Small intestine (tissue), 7 donors: Measurements from ENCODE around the gene PLA2G2F. TPM values are rescaled to one million over a fixed set of nuclear protein-coding genes. Genes with fewer than 3 reads are reported as not detected.

Source experiments
- DNase-seq, 2 donors: peaks; one replicate each; pipeline versions ENCODE4 v3.0.0 to v3.0.0-alpha.2; 2013
- FAIRE-seq: peaks from 2 replicates; lab custom pipeline; 2012; peaks lifted over from hg19 to GRCh38; lab: Jason Lieb, UNC
- H3K27ac ChIP-seq, 3 donors: one replicate each; pipeline ENCODE4 v1.5.1; 2013; ENCODE audit warnings: low read length in 2 of 3, mild to moderate bottlenecking in 2 of 3, control low read depth in 1 of 3, inconsistent platforms in 1 of 3, low read depth in 1 of 3, moderate library complexity in 1 of 3
- H3K27me3 ChIP-seq, 3 donors: one replicate each; pipeline ENCODE4 v1.6.1; 2013; ENCODE audit warnings: low read length in 3 of 3, inconsistent platforms in 1 of 3; ENCODE audit not compliant: control insufficient read depth in 3 of 3, insufficient read depth in 3 of 3
- H3K36me3 ChIP-seq, 3 donors: one replicate each; pipeline ENCODE4 v1.6.1; 2013; ENCODE audit warnings: low read length in 3 of 3, inconsistent platforms in 1 of 3, low read depth in 1 of 3, mild to moderate bottlenecking in 1 of 3, moderate library complexity in 1 of 3; ENCODE audit not compliant: control insufficient read depth in 3 of 3, insufficient read depth in 2 of 3
- H3K4me1 ChIP-seq, 3 donors: one replicate each; pipeline ENCODE4 v1.6.1; 2013; ENCODE audit warnings: low read length in 2 of 3, inconsistent platforms in 1 of 3, low read depth in 1 of 3, mild to moderate bottlenecking in 1 of 3, moderate library complexity in 1 of 3; ENCODE audit not compliant: control insufficient read depth in 3 of 3, insufficient read depth in 2 of 3
- H3K4me3 ChIP-seq, 3 donors: one replicate each; pipeline ENCODE4 v1.5.1; 2013; ENCODE audit warnings: low read length in 3 of 3, control low read depth in 1 of 3, inconsistent platforms in 1 of 3, low read depth in 1 of 3, mild to moderate bottlenecking in 1 of 3, moderate library complexity in 1 of 3
- H3K9me3 ChIP-seq, 2 donors: one replicate each; pipeline ENCODE4 v1.6.1; 2013; ENCODE audit warnings: low read depth in 1 of 2, low read length in 1 of 2; ENCODE audit not compliant: control insufficient read depth in 2 of 2, insufficient read depth in 1 of 2
- WGBS, 3 donors: extraction: QIAGEN DNeasy Blood & Tissue Kit; methylation state at CpG; one replicate each; pipeline ENCODE4 v1.1.7; 2013; 5-methylcytosine and 5-hydroxymethylcytosine counted together
- polyA plus RNA-seq, 4 donors: library from polyadenylated mRNA; stranded (reverse) in 3 of 4; unstranded in 1 of 4; fragments of 200-250 nt in 3 of 4; fragments of 120-200 nt in 1 of 4; gene quantifications; one replicate each; pipeline versions ENCODE4 v1.2.1 to v1.2.3, GENCODE V29; 2013
- donor health status: healthy with polysubstance abuse.
- donor health status: control.
- donor health status: control.
- donor health status: Bipolar disorder and iron deficiency.
- donor health status: healthy.

PLA2G2F gene
- polyA plus RNA-seq, 4 donors: 0.01 to 0.04 TPM; not detected in 2

DNA sequence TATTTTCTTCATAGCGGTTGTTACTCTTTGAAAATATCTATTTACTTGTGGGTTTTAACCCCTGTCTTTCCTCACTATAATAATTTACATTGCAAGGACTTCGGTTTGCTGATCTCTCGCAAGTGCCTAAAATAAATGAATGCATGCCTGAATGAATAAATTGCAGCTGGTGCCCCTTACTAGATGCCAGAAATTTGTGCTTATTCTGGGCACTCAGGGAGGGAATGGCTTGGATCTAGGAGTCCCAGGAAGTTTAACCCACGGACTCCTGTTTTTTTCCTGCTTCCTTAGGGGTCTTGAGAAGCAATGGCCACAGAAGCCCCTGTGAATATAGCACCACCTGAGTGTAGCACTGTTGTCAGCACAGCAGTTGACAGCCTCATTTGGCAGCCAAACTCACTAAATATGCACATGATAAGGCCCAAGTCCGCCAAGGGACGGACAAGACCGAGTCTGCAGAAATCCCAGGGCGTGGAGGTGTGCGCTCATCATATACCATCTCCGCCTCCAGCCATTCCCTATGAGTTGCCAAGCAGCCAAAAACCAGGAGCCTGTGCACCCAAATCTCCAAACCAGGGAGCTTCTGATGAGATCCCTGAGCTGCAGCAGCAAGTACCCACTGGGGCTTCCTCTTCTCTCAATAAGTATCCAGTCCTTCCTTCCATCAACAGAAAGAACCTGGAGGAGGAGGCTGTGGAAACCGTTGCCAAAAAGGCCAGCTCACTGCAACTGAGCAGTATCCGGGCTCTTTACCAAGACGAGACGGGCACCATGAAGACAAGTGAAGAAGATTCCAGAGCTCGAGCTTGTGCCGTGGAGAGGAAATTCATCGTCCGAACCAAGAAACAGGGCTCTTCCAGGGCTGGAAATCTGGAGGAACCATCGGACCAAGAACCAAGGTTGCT, 51.4 kb downstream of the PLA2G2F start:
- WGBS, 3 donors: 90 to 91% (median 90%) methylated on average over 19 of the region's 19 CpGs
- Histone ChIP-seq H3K36me3 (no peaks in the 10 kb centered on the region), H3K27me3 (no peaks in the 10 kb centered on the region), H3K27ac (no peak overlapping the region), H3K4me3 (no peak overlapping the region), H3K4me1 (peaks cover 0 to 10% (median 4%) of the 10 kb centered on the region in 3 donors), H3K9me3 (no peaks in the 10 kb centered on the region)
- FAIRE-seq (no peak), DNase-seq (no peak)

DNA sequence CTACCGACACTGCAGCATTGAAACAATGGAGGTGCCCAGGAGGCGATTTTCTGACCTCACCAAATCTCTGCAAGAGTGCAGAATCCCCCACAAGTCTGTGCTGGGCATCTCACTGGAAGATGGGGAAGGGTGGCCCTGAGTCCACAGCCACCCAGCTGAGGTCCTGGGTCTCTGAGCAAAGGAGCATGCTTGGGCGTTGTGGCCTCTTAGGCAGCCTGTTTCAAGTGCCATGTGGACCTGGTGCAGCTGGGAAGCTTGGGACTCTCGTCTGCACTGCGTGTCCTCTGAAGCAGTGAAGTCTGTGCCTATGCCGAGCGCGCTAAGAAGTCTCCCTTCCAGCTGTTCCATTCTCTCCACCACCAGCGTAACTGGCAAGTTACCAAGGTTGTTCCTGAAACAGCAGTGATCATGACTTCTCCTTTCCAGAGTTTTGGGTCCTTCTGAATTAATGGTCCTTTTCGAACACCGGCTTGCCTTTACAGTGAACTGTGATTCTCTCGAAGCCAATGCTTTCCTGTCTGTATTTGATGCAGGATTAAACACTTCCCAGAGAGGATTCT, 52.2 kb downstream of the PLA2G2F start:
- Histone ChIP-seq H3K36me3 (no peaks in the 10 kb centered on the region), H3K27me3 (no peaks in the 10 kb centered on the region), H3K4me3 (no peak overlapping the region), H3K27ac (no peak overlapping the region), H3K4me1 (peaks cover 0 to 4% (median 0%) of the 10 kb centered on the region in 3 donors), H3K9me3 (no peaks in the 10 kb centered on the region)
- no peak for DNase-seq
- FAIRE-seq: no peak
- WGBS, 3 donors: 89 to 95% (median 90%) methylated on average over 12 of the region's 12 CpGs

DNA sequence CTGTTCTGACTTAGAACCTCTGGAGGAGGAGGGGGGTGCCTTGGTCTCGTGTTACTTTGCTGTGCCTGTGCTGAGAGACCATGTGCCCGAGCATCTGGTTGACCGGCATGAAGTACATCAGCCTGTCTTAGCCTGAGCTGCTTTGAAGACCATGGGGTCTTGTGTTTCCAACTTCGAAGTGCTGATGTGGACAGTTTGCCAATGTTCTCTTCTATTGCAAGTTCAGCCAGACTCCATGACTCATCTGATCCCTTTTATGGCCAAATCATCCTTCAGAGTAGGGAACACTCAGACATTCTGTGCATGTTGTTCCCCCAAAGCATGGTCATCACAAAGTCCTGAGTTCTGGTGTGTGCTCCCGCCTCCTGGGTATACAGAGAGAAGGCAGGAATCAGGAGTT, 53.2 kb downstream of the PLA2G2F start:
- H3K9me3 ChIP-seq: no peaks in the 10 kb centered on the region
- H3K27me3 ChIP-seq: no peaks in the 10 kb centered on the region
- H3K27ac ChIP-seq: no peak overlapping the region
- no peaks in the 10 kb centered on the region for H3K36me3 ChIP-seq
- no peak overlapping the region for H3K4me3 ChIP-seq
- DNase-seq (no peak), FAIRE-seq (no peak)
- no peaks in the 10 kb centered on the region for H3K4me1 ChIP-seq
- WGBS, 3 donors: 80 to 94% (median 92%) methylated on average over 5 of the region's 5 CpGs

DNA sequence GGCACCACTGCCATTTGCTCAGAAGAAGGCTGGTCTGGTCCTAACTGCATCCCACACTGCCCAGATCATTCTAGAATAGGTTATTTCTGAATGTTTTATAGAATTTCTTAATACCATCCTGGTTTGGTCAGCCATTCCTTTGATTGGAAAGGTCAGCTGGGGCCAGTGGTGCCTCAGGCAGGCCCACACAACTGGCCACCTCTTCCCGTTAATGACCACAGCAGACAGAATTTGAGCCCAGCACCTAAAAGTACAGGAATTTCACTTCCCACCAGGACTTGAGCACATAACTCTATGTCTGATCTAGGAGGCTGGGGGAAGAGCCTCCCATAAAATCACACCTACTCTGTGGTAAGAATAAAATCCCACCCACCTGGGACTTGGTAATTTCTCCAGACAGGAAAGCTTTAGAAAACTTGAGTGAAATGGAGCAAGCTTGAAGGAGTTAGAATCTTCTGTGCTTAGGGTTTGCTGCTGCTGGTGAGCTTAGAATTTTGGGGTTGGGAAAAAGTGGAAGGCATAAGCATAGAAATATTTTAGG, 53.8 kb downstream of the PLA2G2F start:
- Histone ChIP-seq H3K27ac (no peak overlapping the region), H3K4me3 (no peak overlapping the region), H3K4me1 (no peaks in the 10 kb centered on the region), H3K27me3 (no peaks in the 10 kb centered on the region), H3K36me3 (no peaks in the 10 kb centered on the region), H3K9me3 (no peaks in the 10 kb centered on the region)
- no peak for DNase-seq
- 87 to 96% (median 87%) methylated on average over 1 of the region's 1 CpG for WGBS, 3 donors
- no peak for FAIRE-seq

DNA sequence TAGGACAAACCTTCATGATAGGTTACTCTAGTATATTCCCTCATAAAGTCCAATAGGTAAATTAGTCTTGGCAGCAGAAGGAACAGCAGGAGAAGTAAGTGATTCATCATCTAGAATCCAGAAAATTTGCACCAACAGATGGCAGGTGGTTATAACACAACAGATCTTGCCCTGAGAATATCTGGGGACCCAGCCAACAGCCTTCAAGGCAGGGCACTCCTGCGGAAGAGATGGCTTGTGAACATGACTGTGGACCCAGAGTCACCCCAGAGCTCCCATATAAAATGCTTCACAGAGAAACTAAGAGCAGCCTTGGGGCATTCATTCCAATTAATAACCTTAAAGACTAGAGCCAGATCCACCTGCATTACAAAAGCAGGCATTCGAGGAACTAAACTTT, 55.1 kb downstream of the PLA2G2F start:
- H3K9me3 ChIP-seq: no peaks in the 10 kb centered on the region
- H3K27ac ChIP-seq: no peak overlapping the region
- no peaks in the 10 kb centered on the region for H3K27me3 ChIP-seq
- peak in 1 of 2 donors; percentile 38 for DNase-seq
- H3K4me3 ChIP-seq: no peak overlapping the region
- H3K4me1 ChIP-seq: no peaks in the 10 kb centered on the region
- no peaks in the 10 kb centered on the region for H3K36me3 ChIP-seq
- WGBS, 3 donors: 31 to 79% (median 32%) methylated on average over 2 of the region's 2 CpGs
- FAIRE-seq: no peak

DNA sequence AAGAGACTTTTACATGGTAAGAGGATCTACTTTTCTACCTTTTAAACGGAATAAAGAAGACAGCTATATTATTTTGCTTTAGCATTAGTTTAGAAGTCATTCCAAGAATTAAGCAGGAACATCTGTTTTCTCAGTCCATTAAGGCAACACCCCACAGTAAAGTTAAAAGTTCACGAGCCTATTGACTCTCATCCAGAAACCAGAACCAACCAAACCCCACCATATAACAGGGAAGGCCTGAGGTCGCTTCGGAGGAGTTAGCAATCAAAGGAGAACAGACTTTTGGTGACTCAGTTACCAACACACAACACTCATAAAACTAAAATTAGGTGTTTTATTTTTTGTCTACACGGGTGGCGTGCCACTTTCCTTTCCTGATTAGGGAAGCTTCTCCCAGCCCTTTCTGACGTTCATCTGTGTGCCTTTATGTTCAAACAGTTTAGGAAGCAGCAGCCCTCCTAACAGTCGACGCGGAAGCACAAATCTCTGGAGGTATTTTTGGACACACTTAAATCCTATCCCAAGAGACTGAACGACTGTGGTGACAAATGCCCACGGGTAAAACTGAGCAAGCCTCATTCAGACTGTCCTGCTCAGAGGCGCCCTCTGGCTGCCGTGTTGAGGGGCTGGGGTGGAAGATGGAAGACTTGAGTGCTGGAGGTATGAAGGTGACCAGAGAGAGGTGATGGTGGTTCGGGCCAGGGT, 55.8 kb downstream of the PLA2G2F start:
- no peak overlapping the region for H3K4me3 ChIP-seq
- H3K27me3 ChIP-seq: no peaks in the 10 kb centered on the region
- no peak for FAIRE-seq
- WGBS, 3 donors: 17 to 34% (median 25%) methylated on average over 15 of the region's 15 CpGs
- no peaks in the 10 kb centered on the region for H3K36me3 ChIP-seq
- H3K9me3 ChIP-seq: no peaks in the 10 kb centered on the region
- DNase-seq: peak; percentile 69 to 76
- H3K4me1 ChIP-seq: no peaks in the 10 kb centered on the region
- H3K27ac ChIP-seq: no peak overlapping the region

DNA sequence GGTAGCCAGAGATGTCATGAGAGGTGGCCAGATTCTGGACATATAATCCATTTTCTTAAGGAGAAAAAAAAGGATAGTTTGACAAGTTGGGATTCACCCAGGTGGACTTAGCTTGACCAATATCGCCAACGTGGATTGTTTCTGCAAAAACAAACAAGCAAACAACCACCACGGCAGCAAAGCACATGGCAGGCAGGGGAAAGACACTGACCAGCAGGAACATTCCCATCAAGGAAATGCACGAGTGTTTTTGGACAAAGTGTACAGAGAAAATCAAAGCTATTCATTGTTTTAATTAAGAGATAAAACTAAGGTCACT, 56.3 kb downstream of the PLA2G2F start:
- no peak for FAIRE-seq
- Histone ChIP-seq H3K36me3 (no peaks in the 10 kb centered on the region), H3K27ac (no peak overlapping the region), H3K4me3 (no peak overlapping the region), H3K4me1 (no peaks in the 10 kb centered on the region), H3K9me3 (no peaks in the 10 kb centered on the region), H3K27me3 (no peaks in the 10 kb centered on the region)
- 50 to 66% (median 64%) methylated on average over 4 of the region's 4 CpGs for WGBS, 3 donors
- no peak for DNase-seq

DNA sequence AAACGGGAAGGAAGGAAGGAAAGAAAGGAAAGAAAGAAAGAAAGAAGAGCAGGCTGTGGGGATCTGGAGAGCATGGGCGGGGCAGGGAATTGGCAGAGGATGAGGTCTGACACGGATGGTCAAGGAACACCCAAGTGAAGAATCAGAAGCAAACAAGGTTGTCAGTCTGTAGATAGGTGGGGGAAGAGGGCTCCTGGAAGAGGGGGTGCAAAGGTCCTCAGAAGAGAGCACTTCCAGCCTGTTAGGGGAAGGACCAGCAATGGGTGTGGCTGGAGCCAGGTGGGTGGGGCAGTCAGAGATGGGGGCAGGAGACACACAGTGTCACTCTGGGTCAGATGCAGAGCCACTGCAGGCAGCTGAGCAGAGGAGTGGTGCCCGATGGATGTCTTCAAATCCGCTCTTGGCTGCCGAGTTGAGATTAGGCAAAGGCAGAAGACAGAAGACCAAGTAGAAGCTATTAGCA, 58.2 kb downstream of the PLA2G2F start:
- H3K9me3 ChIP-seq: no peaks in the 10 kb centered on the region
- H3K27me3 ChIP-seq: no peaks in the 10 kb centered on the region
- no peak overlapping the region for H3K4me3 ChIP-seq
- no peaks in the 10 kb centered on the region for H3K4me1 ChIP-seq
- WGBS, 3 donors: 62 to 73% (median 68%) methylated on average over 5 to 6 of the region's 6 CpGs
- DNase-seq (peak in 1 of 2 donors; percentile 22), FAIRE-seq (no peak)
- no peak overlapping the region for H3K27ac ChIP-seq
- no peaks in the 10 kb centered on the region for H3K36me3 ChIP-seq
